Activated CD4-positive, alpha-beta memory T cell treated with anti-CD3 and anti-CD28 coated beads, Interleukin-2, amount 10 ng/mL, durations not matched to agents 7 days and 5 days (primary cell): Measurements from ENCODE around the gene UPP1. TPM values are rescaled to one million over a fixed set of nuclear protein-coding genes. Genes with fewer than 3 reads are reported as not detected.
A peak's percentile ranks its signal among the peaks of the same experiment; 100 is the strongest.

Experiments
- CTCF ChIA-PET: fragments of 350-600 bp; sonication (Branson Sonifier 250); formaldehyde crosslinking; loops from one replicate; lab custom pipeline; 2021; ENCODE audit warnings: antibody characterized with exemption, inconsistent platforms; lab: Charles Lee
- POLR2A ChIA-PET: fragments of 350-600 bp; sonication (Branson Sonifier 250); formaldehyde crosslinking; loops from one replicate; lab custom pipeline; 2021; ENCODE audit warnings: antibody characterized with exemption; lab: Charles Lee
- DNase-seq: peaks from one replicate; pipeline ENCODE4 v3.0.0-alpha.2; 2020
- H3K27ac Mint-ChIP-seq: one replicate; pipeline ENCODE4 v1.8.0; 2021; ENCODE audit warnings: mild to moderate bottlenecking, mixed read lengths
- H3K27me3 Mint-ChIP-seq: one replicate; pipeline ENCODE4 v1.8.0; 2021; ENCODE audit warnings: mixed read lengths
- H3K36me3 Mint-ChIP-seq: one replicate; pipeline ENCODE4 v1.8.0; 2021; ENCODE audit warnings: low read depth, mixed read lengths
- H3K4me1 Mint-ChIP-seq: one replicate; pipeline ENCODE4 v1.8.0; 2021; ENCODE audit warnings: mixed read lengths
- H3K4me3 Mint-ChIP-seq: one replicate; pipeline ENCODE4 v1.8.0; 2021; ENCODE audit warnings: mild to moderate bottlenecking, mixed read lengths
- H3K9me3 Mint-ChIP-seq: one replicate; pipeline ENCODE4 v1.8.0; 2021; ENCODE audit warnings: mixed read lengths
- total RNA-seq, 2 experiments: library from RNA; stranded (reverse); gene quantifications; one replicate each; pipeline ENCODE4 v1.2.3, GENCODE V29; 2021

Gene UPP1
- total RNA-seq, 2 experiments from 2014 or later, result 148 to 154 TPM

GRCh38 chr7:48102530-48102929 is 13.5 kb downstream of the UPP1 start:
- CTCF ChIA-PET, result interaction anchor here (0.6 to 3.3 kb wide), 5 partner anchors 10 to 111 kb away, joined by 3 to 15 read pairs (median 5); partner anchors contain the start of gene UPP1
- Mint-ChIP-seq H3K4me3 (no peak overlapping the region), H3K27me3 (no peaks in the 10 kb centered on the region), H3K27ac (peak overlapping the region; percentile 58), H3K36me3 (peaks cover 84% of the 10 kb centered on the region), H3K9me3 (no peaks in the 10 kb centered on the region), H3K4me1 (peaks cover 47% of the 10 kb centered on the region)
- POLR2A ChIA-PET, result interaction anchor here (1.0 to 11.6 kb wide), 5 partner anchors 8 to 138 kb away, joined by 3 to 165 read pairs (median 4); partner anchors contain the start of gene UPP1
- DNase-seq, result no peak

GRCh38 chr7:48105045-48105444 is 16.0 kb downstream of the UPP1 start:
- CTCF ChIA-PET, result interaction anchor here (3.3 kb wide), 1 partner anchor 113 kb away, joined by 15 read pairs; no protein-coding TSS in a partner anchor
- Mint-ChIP-seq H3K27me3 (no peaks in the 10 kb centered on the region), H3K27ac (peak overlapping the region; percentile 38), H3K4me3 (no peak overlapping the region), H3K36me3 (peaks cover 83% of the 10 kb centered on the region), H3K4me1 (peaks cover 30% of the 10 kb centered on the region), H3K9me3 (no peaks in the 10 kb centered on the region)
- POLR2A ChIA-PET, result interaction anchor here (1.3 to 11.6 kb wide), 4 partner anchors 14 to 127 kb away, joined by 4 to 165 read pairs (median 10); partner anchors contain the start of gene UPP1
- no peak for DNase-seq

- Mint-ChIP-seq H3K27me3 (no peaks in the 10 kb centered on the region), H3K4me3 (no peak overlapping the region), H3K4me1 (peaks cover 31% of the 10 kb centered on the region), H3K36me3 (peaks cover 83% of the 10 kb centered on the region), H3K27ac (no peak overlapping the region), H3K9me3 (no peaks in the 10 kb centered on the region)
- CTCF ChIA-PET, result interaction anchor here (5.1 to 5.3 kb wide), 2 partner anchors 115 to 162 kb away, joined by 46 to 77 read pairs; no protein-coding TSS in a partner anchor
- POLR2A ChIA-PET, result interaction anchor here (1.0 to 11.6 kb wide), 3 partner anchors 9 to 115 kb away, joined by 3 to 165 read pairs (median 50); partner anchors contain the start of gene UPP1
- no peak for DNase-seq
These were observed 18.0 kb downstream of the UPP1 start for GRCh38 chr7:48106906-48107659.

GRCh38 chr7:48107926-48108472 is 18.9 kb downstream of the UPP1 start:
- DNase-seq, result no peak
- CTCF ChIA-PET, result interaction anchor here (1.2 to 5.3 kb wide), 3 partner anchors 109 to 163 kb away, joined by 5 to 77 read pairs (median 46); no protein-coding TSS in a partner anchor
- no peaks in the 10 kb centered on the region for H3K27me3 Mint-ChIP-seq
- H3K36me3 Mint-ChIP-seq, result peaks cover 75% of the 10 kb centered on the region
- no peak overlapping the region for H3K27ac Mint-ChIP-seq
- H3K4me3 Mint-ChIP-seq, result no peak overlapping the region
- H3K9me3 Mint-ChIP-seq, result no peaks in the 10 kb centered on the region
- POLR2A ChIA-PET, result interaction anchor here (1.2 to 11.6 kb wide), 5 partner anchors 9 to 120 kb away, joined by 4 to 165 read pairs (median 5); partner anchors contain the start of gene UPP1
- H3K4me1 Mint-ChIP-seq, result peaks cover 25% of the 10 kb centered on the region

- CTCF ChIA-PET, result interaction anchor here (0.8 to 5.3 kb wide), 24 partner anchors 8 to 165 kb away, joined by 3 to 77 read pairs (median 5); no protein-coding TSS in a partner anchor
- no peaks in the 10 kb centered on the region for H3K9me3 Mint-ChIP-seq
- H3K27me3 Mint-ChIP-seq, result no peaks in the 10 kb centered on the region
- peak overlapping the region; percentile 52 for H3K27ac Mint-ChIP-seq
- no peak for DNase-seq
- H3K36me3 Mint-ChIP-seq, result peaks cover 63% of the 10 kb centered on the region
- POLR2A ChIA-PET, result interaction anchor here (0.7 to 11.6 kb wide), 9 partner anchors 11 to 164 kb away, joined by 4 to 165 read pairs (median 5); partner anchors contain the start of genes HUS1 and UPP1
- peaks cover 22% of the 10 kb centered on the region for H3K4me1 Mint-ChIP-seq
- no peak overlapping the region for H3K4me3 Mint-ChIP-seq
These were observed 20.1 kb downstream of the UPP1 start for GRCh38 chr7:48108959-48109847.

GRCh38 chr7:48109848-48110663 is 21.0 kb downstream of the UPP1 start:
- H3K27ac Mint-ChIP-seq, result peak overlapping the region; percentile 52

GRCh38 chr7:48110868-48111267 is 21.8 kb downstream of the UPP1 start:
- peaks cover 14% of the 10 kb centered on the region for H3K4me1 Mint-ChIP-seq
- peaks cover 47% of the 10 kb centered on the region for H3K36me3 Mint-ChIP-seq
- no peak overlapping the region for H3K27ac Mint-ChIP-seq
- CTCF ChIA-PET, result interaction anchor here (0.8 to 5.3 kb wide), 30 partner anchors 9 to 178 kb away, joined by 3 to 77 read pairs (median 5); partner anchors contain the start of gene SUN3
- H3K4me3 Mint-ChIP-seq, result no peak overlapping the region
- DNase-seq, result no peak
- no peaks in the 10 kb centered on the region for H3K27me3 Mint-ChIP-seq
- H3K9me3 Mint-ChIP-seq, result no peaks in the 10 kb centered on the region
- POLR2A ChIA-PET, result interaction anchor here (0.7 to 11.6 kb wide), 7 partner anchors 9 to 166 kb away, joined by 3 to 165 read pairs (median 10); partner anchors contain the start of genes HUS1 and UPP1

More at GRCh38 chr7:48109848-48110663, 21.0 kb downstream of the UPP1 start:
- Mint-ChIP-seq H3K4me3 (no peak overlapping the region), H3K9me3 (no peaks in the 10 kb centered on the region), H3K4me1 (peaks cover 14% of the 10 kb centered on the region), H3K36me3 (peaks cover 55% of the 10 kb centered on the region), H3K27me3 (no peaks in the 10 kb centered on the region)
- DNase-seq, result peak; percentile 90
- ChIA-PET CTCF (interaction anchor here (0.8 to 5.3 kb wide), 32 partner anchors 9 to 177 kb away, joined by 3 to 77 read pairs (median 5); partner anchors contain the start of gene SUN3), POLR2A (interaction anchor here (0.7 to 11.6 kb wide), 7 partner anchors 8 to 165 kb away, joined by 3 to 165 read pairs (median 10); partner anchors contain the start of genes HUS1 and UPP1)

GRCh38 chr7:48111596-48111995 is 22.5 kb downstream of the UPP1 start:
- no peaks in the 10 kb centered on the region for H3K9me3 Mint-ChIP-seq
- DNase-seq, result no peak
- H3K27ac Mint-ChIP-seq, result no peak overlapping the region
- H3K4me1 Mint-ChIP-seq, result peaks cover 15% of the 10 kb centered on the region
- ChIA-PET POLR2A (no interaction called here), CTCF (interaction anchor here (1.3 to 5.3 kb wide), 3 partner anchors 120 to 179 kb away, joined by 3 to 77 read pairs (median 5); no protein-coding TSS in a partner anchor)
- H3K36me3 Mint-ChIP-seq, result peaks cover 40% of the 10 kb centered on the region
- H3K27me3 Mint-ChIP-seq, result peaks cover 1% of the 10 kb centered on the region
- H3K4me3 Mint-ChIP-seq, result no peak overlapping the region

- Mint-ChIP-seq H3K4me1 (peaks cover 16% of the 10 kb centered on the region), H3K27me3 (peaks cover 1% of the 10 kb centered on the region), H3K27ac (no peak overlapping the region), H3K9me3 (no peaks in the 10 kb centered on the region), H3K36me3 (peaks cover 34% of the 10 kb centered on the region), H3K4me3 (no peak overlapping the region)
- no peak for DNase-seq
- CTCF ChIA-PET, result interaction anchor here (0.6 to 1.6 kb wide), 2 partner anchors 10 to 20 kb away, joined by 3 to 5 read pairs; no protein-coding TSS in a partner anchor
- POLR2A ChIA-PET, result no interaction called here
These were observed 23.5 kb downstream of the UPP1 start for GRCh38 chr7:48112401-48113165.

- Mint-ChIP-seq H3K27me3 (peaks cover 1% of the 10 kb centered on the region), H3K27ac (no peak overlapping the region), H3K4me3 (no peak overlapping the region), H3K36me3 (peaks cover 27% of the 10 kb centered on the region), H3K4me1 (peaks cover 16% of the 10 kb centered on the region), H3K9me3 (no peaks in the 10 kb centered on the region)
- DNase-seq, result no peak
- ChIA-PET POLR2A (no interaction called here), CTCF (interaction anchor here (0.9 to 1.7 kb wide), 3 partner anchors 11 to 121 kb away, joined by 3 to 5 read pairs (median 4); no protein-coding TSS in a partner anchor)
These were observed 24.2 kb downstream of the UPP1 start for GRCh38 chr7:48113275-48113674.
